ENCODE results near the gene MYLK4.

MYLK4 gene

DNA sequence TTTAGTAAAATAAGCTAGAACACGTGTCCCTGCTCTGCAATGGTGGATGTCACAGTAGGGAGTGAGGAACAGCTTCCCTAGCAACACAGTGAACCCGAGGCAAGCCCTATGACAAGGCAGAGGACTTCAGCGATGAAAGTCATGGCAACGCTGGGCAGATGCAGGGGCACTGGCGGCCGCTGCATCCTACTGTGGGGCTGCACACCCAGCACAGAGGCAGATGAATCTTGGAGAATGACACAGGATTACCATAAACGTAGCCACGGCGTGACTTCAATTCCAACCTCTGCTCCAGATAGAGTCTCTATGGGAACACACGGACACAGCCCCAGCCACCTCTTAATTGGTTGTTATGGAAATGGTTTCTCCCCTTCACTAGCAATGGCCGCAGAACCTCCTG lies 64.2 kb downstream of the MYLK4 start:
- no peaks in the 10 kb centered on the region for H3K4me1 ChIP-seq (ENCODE audit: control insufficient read depth in 2 of 2, insufficient read depth in 2 of 2, low read length in 2 of 2)
- H3K9me3 ChIP-seq (ENCODE audit: control insufficient read depth in 2 of 2, low read length in 2 of 2) = no peaks in the 10 kb centered on the region
- no peak overlapping the region for H3K4me3 ChIP-seq (ENCODE audit: low read length in 2 of 2)
- H3K27me3 ChIP-seq (ENCODE audit: control insufficient read depth in 2 of 2, insufficient read depth in 2 of 2, low read length in 2 of 2) = no peaks in the 10 kb centered on the region
- no peak overlapping the region for H3K27ac ChIP-seq (ENCODE audit: low read depth in 2 of 2, low read length in 2 of 2)
- no peak overlapping the region for H3K9ac ChIP-seq (ENCODE audit: low read depth in 1 of 2, low read length in 2 of 2)
- H3K36me3 ChIP-seq (ENCODE audit: control insufficient read depth in 2 of 2, insufficient read depth in 2 of 2, low read length in 2 of 2) = no peaks in the 10 kb centered on the region

DNA sequence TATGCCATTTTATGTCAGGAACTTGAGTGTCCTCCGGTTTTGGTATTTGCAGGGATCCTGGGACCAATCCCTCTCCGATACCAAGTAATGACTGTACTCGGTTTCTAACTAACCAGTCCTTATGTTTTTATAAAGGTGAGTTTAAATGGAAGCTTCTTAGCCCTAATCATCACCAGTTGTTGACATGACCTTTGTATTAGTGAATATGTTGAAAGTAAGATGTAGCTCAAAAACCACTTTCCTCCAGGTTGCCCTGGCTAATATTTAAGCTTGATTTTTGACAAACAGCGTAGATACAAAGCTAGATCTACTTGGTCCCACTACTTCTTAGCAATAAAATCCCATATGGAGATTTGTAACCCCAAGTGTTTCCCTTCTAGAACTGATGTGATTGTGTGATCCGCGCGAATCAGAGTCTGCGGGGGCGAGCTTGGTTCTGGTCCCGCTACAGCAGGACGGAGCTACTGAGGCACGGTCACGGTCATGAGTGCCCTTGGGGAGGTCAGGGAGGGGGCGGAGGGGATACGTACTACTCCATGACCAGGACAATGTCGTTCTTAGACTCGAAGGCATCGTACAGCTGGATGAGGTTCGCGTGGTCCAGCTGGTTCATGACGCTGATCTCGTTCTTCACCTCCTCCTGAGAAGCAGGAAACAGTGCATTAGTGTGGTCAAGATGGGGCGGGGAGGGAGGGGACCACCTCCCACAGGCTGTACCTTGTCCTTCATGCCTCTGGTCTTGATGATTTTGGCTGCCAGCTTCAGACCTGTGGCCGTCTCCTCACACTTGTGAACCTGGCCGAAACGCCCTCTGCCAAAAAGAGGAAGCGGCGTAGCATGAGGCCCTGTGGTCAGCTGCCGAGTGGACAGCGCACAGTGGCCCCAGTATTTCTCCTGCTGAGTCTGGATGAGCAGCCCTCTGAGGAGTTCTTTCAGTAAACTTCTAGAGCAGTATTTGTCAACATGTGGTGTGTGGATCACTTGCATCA lies 65.7 kb downstream of the MYLK4 start:
- Histone ChIP-seq H3K9me3 (ENCODE audit: control insufficient read depth in 2 of 2, low read length in 2 of 2) (no peaks in the 10 kb centered on the region), H3K4me3 (ENCODE audit: low read length in 2 of 2) (no peak overlapping the region), H3K9ac (ENCODE audit: low read depth in 1 of 2, low read length in 2 of 2) (no peak overlapping the region), H3K27ac (ENCODE audit: low read depth in 2 of 2, low read length in 2 of 2) (no peak overlapping the region), H3K36me3 (ENCODE audit: control insufficient read depth in 2 of 2, insufficient read depth in 2 of 2, low read length in 2 of 2) (no peaks in the 10 kb centered on the region), H3K27me3 (ENCODE audit: control insufficient read depth in 2 of 2, insufficient read depth in 2 of 2, low read length in 2 of 2) (no peaks in the 10 kb centered on the region), H3K4me1 (ENCODE audit: control insufficient read depth in 2 of 2, insufficient read depth in 2 of 2, low read length in 2 of 2) (no peaks in the 10 kb centered on the region)

DNA sequence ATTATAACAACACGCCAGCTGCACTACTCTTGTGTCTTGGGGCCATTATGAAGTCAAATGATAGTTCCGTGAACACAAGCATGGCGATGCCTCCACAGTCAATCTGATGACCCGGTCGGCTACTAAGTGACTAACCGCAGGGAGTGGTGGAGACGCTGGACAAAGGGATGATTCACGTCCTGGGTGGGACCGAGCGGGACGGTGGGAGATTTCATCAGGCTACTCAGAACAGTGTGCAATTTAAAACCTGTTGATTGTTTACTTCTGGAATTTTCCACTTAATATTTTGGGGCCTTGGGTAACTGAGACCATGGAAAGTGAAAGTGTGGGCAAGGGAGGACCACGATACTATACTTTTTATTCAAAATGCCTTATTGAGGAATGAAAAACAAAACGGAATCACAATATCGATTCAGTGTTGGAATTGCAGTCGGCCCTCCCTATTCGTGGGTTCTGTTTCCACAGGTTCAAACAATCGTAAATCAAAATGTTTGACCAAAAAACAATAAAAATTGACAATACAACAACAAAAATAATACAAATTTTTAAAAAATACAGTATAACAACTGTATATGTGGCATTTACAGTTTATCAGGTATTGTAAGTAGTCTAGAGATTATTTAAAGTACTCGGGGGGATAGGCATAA lies 66.5 kb downstream of the MYLK4 start:
- Histone ChIP-seq H3K4me1 (ENCODE audit: control insufficient read depth in 2 of 2, insufficient read depth in 2 of 2, low read length in 2 of 2) (no peaks in the 10 kb centered on the region), H3K27ac (ENCODE audit: low read depth in 2 of 2, low read length in 2 of 2) (no peak overlapping the region), H3K27me3 (ENCODE audit: control insufficient read depth in 2 of 2, insufficient read depth in 2 of 2, low read length in 2 of 2) (no peaks in the 10 kb centered on the region), H3K4me3 (ENCODE audit: low read length in 2 of 2) (no peak overlapping the region), H3K36me3 (ENCODE audit: control insufficient read depth in 2 of 2, insufficient read depth in 2 of 2, low read length in 2 of 2) (no peaks in the 10 kb centered on the region), H3K9me3 (ENCODE audit: control insufficient read depth in 2 of 2, low read length in 2 of 2) (no peaks in the 10 kb centered on the region), H3K9ac (ENCODE audit: low read depth in 1 of 2, low read length in 2 of 2) (no peak overlapping the region)

DNA sequence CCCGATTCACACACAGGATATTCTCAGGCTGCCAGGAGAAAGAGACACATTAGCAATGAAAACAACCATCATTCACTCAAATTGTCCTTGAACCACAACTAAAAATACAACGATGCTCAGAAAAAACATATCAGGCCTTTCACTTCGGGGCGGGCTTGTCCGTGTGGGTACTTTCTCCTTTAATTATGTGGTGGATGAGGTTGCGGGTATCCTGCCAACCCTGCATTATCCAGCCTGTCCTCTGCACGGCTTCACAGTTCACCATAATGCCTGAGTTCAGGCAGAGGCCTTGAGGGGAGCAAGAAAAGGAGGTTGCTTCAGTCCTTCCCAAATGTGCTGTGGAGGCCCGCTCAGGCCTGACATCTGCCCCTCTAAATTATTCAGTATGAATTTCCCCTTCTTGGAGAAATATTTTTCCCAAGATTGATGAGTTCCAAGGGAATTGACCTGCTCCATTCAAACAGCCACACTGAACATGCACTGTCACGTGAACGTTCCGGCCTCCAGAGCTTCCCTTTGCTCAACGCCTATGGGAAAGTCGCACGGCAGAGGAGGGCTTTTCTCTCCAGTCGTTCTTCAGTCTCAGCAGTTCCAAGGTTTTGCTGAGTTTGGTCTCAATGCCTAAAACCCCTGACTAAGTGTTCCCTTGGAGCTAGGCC lies 70.3 kb downstream of the MYLK4 start:
- no peak overlapping the region for H3K4me3 ChIP-seq (ENCODE audit: low read length in 2 of 2)
- no peaks in the 10 kb centered on the region for H3K27me3 ChIP-seq (ENCODE audit: control insufficient read depth in 2 of 2, insufficient read depth in 2 of 2, low read length in 2 of 2)
- H3K4me1 ChIP-seq (ENCODE audit: control insufficient read depth in 2 of 2, insufficient read depth in 2 of 2, low read length in 2 of 2) = no peaks in the 10 kb centered on the region
- H3K9ac ChIP-seq (ENCODE audit: low read depth in 1 of 2, low read length in 2 of 2) = no peak overlapping the region
- H3K9me3 ChIP-seq (ENCODE audit: control insufficient read depth in 2 of 2, low read length in 2 of 2) = no peaks in the 10 kb centered on the region
- no peak overlapping the region for H3K27ac ChIP-seq (ENCODE audit: low read depth in 2 of 2, low read length in 2 of 2)
- no peaks in the 10 kb centered on the region for H3K36me3 ChIP-seq (ENCODE audit: control insufficient read depth in 2 of 2, insufficient read depth in 2 of 2, low read length in 2 of 2)

DNA sequence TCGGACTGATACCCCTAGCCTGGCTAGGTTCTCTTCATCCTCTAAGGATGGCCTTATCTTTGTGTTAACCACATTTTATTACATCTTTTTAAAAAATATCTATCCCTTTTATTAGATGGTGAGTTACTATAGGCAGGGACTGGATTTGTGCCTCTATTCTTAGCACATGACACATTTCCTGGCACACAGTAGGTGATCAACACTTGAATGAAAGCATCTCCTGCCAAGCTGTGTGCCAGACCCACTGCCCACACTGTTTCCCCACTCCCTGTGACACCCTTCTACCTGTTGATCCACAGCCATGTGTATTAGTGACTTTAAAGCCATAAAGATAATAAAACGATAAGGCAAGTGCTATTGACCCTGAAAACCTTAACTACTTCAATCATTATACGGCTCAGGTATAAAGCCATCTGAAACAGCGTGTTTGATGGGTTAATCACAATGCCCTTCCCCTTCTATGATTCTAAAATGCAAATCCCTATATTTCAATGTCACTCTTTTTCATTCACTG lies 73.6 kb downstream of the MYLK4 start:
- Histone ChIP-seq H3K4me3 (ENCODE audit: low read length in 2 of 2) (no peak overlapping the region), H3K4me1 (ENCODE audit: control insufficient read depth in 2 of 2, insufficient read depth in 2 of 2, low read length in 2 of 2) (no peaks in the 10 kb centered on the region), H3K27me3 (ENCODE audit: control insufficient read depth in 2 of 2, insufficient read depth in 2 of 2, low read length in 2 of 2) (no peaks in the 10 kb centered on the region)

DNA sequence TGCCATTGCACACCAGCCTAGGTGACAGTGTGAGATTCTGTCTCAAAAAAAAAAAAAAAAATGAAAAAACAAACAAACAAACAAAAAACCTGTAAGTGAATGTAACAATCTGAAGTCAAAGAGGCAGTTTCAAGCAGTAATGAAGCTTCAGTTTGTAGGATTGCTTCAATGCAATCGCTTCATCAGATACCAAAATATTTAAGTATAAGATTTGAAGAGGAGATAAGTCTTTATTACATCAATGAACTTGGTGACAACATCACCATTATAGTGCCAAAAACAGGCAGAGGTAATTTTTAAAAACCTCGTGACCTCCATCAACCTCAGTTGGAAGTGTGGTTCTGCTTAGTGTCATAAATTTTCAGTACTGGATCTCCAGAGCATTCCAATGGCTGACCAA lies 74.7 kb downstream of the MYLK4 start:
- Histone ChIP-seq H3K4me3 (ENCODE audit: low read length in 2 of 2) (no peak overlapping the region), H3K36me3 (ENCODE audit: control insufficient read depth in 2 of 2, insufficient read depth in 2 of 2, low read length in 2 of 2) (no peaks in the 10 kb centered on the region), H3K4me1 (ENCODE audit: control insufficient read depth in 2 of 2, insufficient read depth in 2 of 2, low read length in 2 of 2) (no peaks in the 10 kb centered on the region), H3K9me3 (ENCODE audit: control insufficient read depth in 2 of 2, low read length in 2 of 2) (no peaks in the 10 kb centered on the region), H3K27me3 (ENCODE audit: control insufficient read depth in 2 of 2, insufficient read depth in 2 of 2, low read length in 2 of 2) (no peaks in the 10 kb centered on the region), H3K27ac (ENCODE audit: low read depth in 2 of 2, low read length in 2 of 2) (no peak overlapping the region), H3K9ac (ENCODE audit: low read depth in 1 of 2, low read length in 2 of 2) (no peak overlapping the region)

More for the DNA sequence above, 73.6 kb downstream of the MYLK4 start:
- Histone ChIP-seq H3K27ac (ENCODE audit: low read depth in 2 of 2, low read length in 2 of 2) (no peak overlapping the region), H3K36me3 (ENCODE audit: control insufficient read depth in 2 of 2, insufficient read depth in 2 of 2, low read length in 2 of 2) (no peaks in the 10 kb centered on the region), H3K9ac (ENCODE audit: low read depth in 1 of 2, low read length in 2 of 2) (no peak overlapping the region), H3K9me3 (ENCODE audit: control insufficient read depth in 2 of 2, low read length in 2 of 2) (no peaks in the 10 kb centered on the region)

DNA sequence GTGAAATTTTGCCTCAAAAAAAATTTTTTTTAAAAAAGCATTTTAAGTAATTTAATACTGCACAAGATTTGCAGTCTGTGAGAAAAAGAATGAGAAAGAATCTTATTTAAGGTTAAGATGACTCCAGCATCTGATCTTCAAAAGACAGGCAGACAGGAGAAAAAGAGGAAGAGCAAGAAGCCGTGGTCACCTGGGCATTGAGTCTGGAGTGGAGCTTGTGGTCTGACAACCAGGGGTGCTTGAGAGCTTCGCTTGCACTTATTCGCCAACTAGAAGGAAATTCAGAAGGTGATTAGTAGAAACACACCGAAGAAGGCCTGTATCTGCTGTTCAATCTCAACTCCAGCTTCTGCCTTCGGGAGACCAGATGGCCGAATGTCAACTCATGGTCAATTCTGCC lies 75.9 kb downstream of the MYLK4 start:
- no peaks in the 10 kb centered on the region for H3K4me1 ChIP-seq (ENCODE audit: control insufficient read depth in 2 of 2, insufficient read depth in 2 of 2, low read length in 2 of 2)
- H3K27me3 ChIP-seq (ENCODE audit: control insufficient read depth in 2 of 2, insufficient read depth in 2 of 2, low read length in 2 of 2) = no peaks in the 10 kb centered on the region
- no peak overlapping the region for H3K4me3 ChIP-seq (ENCODE audit: low read length in 2 of 2)
- H3K9ac ChIP-seq (ENCODE audit: low read depth in 1 of 2, low read length in 2 of 2) = no peak overlapping the region
- H3K27ac ChIP-seq (ENCODE audit: low read depth in 2 of 2, low read length in 2 of 2) = no peak overlapping the region
- no peaks in the 10 kb centered on the region for H3K36me3 ChIP-seq (ENCODE audit: control insufficient read depth in 2 of 2, insufficient read depth in 2 of 2, low read length in 2 of 2)
- H3K9me3 ChIP-seq (ENCODE audit: control insufficient read depth in 2 of 2, low read length in 2 of 2) = no peaks in the 10 kb centered on the region

DNA sequence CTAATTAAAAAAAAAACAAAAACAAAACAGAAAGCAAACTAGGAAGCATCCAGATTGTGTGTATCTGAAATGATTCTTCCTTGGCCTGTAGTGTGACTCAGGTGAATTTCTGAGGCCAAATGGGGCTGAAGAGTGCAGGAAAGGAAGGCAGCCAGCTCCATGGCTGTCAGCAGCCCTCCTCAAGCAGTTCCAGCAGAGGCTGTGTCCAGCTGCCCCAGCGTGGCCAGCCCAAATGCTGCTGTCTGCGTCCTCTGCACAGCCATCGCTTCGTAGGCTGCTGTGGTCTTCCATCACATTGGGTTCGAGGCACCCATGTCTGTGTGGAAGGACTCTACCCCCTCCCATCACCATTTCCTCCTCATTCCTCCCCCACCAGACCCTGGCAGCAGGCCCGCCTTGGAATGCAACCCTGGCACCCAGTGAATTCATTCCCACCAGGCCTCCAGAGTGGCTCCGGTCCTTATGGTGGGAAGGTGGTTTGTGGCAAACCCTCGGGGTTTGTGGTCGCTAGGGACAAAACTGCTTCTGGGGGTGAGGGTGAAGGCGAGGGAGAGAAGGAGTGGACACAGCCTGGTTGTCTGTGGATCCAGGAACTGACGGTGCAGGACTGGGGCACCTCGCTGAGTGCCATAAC lies 81.5 kb downstream of the MYLK4 start:
- H3K9ac ChIP-seq (ENCODE audit: low read depth in 1 of 2, low read length in 2 of 2) = no peak overlapping the region
- no peaks in the 10 kb centered on the region for H3K4me1 ChIP-seq (ENCODE audit: control insufficient read depth in 2 of 2, insufficient read depth in 2 of 2, low read length in 2 of 2)
- H3K4me3 ChIP-seq (ENCODE audit: low read length in 2 of 2) = no peak overlapping the region
- no peaks in the 10 kb centered on the region for H3K9me3 ChIP-seq (ENCODE audit: control insufficient read depth in 2 of 2, low read length in 2 of 2)
- no peak overlapping the region for H3K27ac ChIP-seq (ENCODE audit: low read depth in 2 of 2, low read length in 2 of 2)
- no peaks in the 10 kb centered on the region for H3K36me3 ChIP-seq (ENCODE audit: control insufficient read depth in 2 of 2, insufficient read depth in 2 of 2, low read length in 2 of 2)
- no peaks in the 10 kb centered on the region for H3K27me3 ChIP-seq (ENCODE audit: control insufficient read depth in 2 of 2, insufficient read depth in 2 of 2, low read length in 2 of 2)

DNA sequence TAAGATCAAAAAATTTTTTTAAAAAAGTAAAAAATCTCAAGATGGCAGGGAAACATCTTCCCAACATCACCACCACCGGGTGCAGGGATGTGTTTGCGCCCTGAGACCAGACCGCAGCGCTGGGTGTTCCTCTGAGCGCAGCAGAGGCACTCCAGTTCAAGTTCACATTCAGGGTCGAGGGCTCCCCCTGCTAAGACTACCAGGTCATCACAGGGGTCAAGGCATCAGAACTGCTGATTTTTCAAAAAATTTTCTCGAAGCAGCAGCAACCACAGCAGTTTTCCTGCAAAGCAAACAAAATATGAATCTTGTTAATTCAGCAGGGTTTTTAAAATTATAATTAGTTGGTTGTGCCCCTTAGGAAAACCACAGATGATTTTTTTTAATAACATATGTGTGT lies 83.1 kb downstream of the MYLK4 start:
- Histone ChIP-seq H3K4me1 (ENCODE audit: control insufficient read depth in 2 of 2, insufficient read depth in 2 of 2, low read length in 2 of 2) (no peaks in the 10 kb centered on the region), H3K4me3 (ENCODE audit: low read length in 2 of 2) (no peak overlapping the region), H3K27ac (ENCODE audit: low read depth in 2 of 2, low read length in 2 of 2) (no peak overlapping the region), H3K9me3 (ENCODE audit: control insufficient read depth in 2 of 2, low read length in 2 of 2) (no peaks in the 10 kb centered on the region), H3K27me3 (ENCODE audit: control insufficient read depth in 2 of 2, insufficient read depth in 2 of 2, low read length in 2 of 2) (no peaks in the 10 kb centered on the region), H3K9ac (ENCODE audit: low read depth in 1 of 2, low read length in 2 of 2) (no peak overlapping the region), H3K36me3 (ENCODE audit: control insufficient read depth in 2 of 2, insufficient read depth in 2 of 2, low read length in 2 of 2) (no peaks in the 10 kb centered on the region)

Measured in mucosa of rectum (tissue), 2 donors.